ENCODE results near the gene PAPPA2. TPM values are rescaled to one million over a fixed set of nuclear protein-coding genes. Genes with fewer than 3 reads are reported as not detected.

Gene PAPPA2
- total RNA-seq, 4 donors from 2014 or later, result 0.55 to 3.3 (median 2.2) TPM; not detected in 1

DNA sequence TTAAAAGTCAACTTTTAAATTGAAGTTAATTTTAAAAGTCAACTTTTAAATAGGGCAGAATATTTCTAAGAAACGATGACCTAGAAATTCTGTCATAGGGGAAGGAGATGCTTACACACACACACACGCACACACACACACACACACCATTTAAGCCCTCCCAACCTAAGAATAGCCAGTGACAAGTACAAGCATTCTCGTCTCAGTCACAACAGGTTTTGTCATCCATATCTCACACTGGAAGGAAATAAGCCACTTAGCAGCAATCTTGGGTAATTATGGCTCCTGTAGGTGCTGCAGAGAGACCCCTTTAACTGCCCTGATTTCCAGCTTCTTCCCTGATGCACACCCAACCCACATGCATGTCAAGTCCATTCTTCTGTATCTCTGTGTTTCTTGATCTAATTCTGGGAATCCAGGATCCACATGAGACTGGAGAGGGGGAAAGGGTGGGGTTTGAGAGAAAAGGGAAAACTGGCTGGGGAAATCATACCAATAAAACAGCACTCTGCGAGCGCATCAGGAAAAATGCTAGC is 338.1 kb downstream of the PAPPA2 start:
- H3K27me3 ChIP-seq, result no peaks in the 10 kb centered on the region
- intact Hi-C loops (cut with DNase I; ENCODE audit: low total_unique reads), result loop anchor here (5.0 kb wide), 1 partner anchor 466 kb away; no protein-coding TSS in a partner anchor
- no peaks in the 10 kb centered on the region for H3K9me3 ChIP-seq
- in situ Hi-C loops (cut with MboI; ENCODE audit: low pct_ligation_motif_present in 1 of 4, low pct_unique_long_range_greater_than_20kb in 1 of 4, low sequenced_read_pairs in 3 of 4), result no loop called here
- no peak overlapping the region for H3K4me3 ChIP-seq
- TF ChIP-seq POLR2A (IDR thresholded peaks at IDR 0.05) (no peak), POLR2AphosphoS5 (IDR thresholded peaks at IDR 0.05) (no peak), EP300 (IDR thresholded peaks at IDR 0.05; ENCODE audit: low read depth) (no peak)
- TF ChIP-seq, protein P1, sequence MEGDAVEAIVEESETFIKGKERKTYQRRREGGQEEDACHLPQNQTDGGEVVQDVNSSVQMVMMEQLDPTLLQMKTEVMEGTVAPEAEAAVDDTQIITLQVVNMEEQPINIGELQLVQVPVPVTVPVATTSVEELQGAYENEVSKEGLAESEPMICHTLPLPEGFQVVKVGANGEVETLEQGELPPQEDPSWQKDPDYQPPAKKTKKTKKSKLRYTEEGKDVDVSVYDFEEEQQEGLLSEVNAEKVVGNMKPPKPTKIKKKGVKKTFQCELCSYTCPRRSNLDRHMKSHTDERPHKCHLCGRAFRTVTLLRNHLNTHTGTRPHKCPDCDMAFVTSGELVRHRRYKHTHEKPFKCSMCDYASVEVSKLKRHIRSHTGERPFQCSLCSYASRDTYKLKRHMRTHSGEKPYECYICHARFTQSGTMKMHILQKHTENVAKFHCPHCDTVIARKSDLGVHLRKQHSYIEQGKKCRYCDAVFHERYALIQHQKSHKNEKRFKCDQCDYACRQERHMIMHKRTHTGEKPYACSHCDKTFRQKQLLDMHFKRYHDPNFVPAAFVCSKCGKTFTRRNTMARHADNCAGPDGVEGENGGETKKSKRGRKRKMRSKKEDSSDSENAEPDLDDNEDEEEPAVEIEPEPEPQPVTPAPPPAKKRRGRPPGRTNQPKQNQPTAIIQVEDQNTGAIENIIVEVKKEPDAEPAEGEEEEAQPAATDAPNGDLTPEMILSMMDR (IDR thresholded peaks at IDR 0.05), result no peak
- H3K36me3 ChIP-seq, result no peaks in the 10 kb centered on the region
- H3K4me1 ChIP-seq, result no peaks in the 10 kb centered on the region
- WGBS, 2 donors (ENCODE audit: low coverage in 1 of 2), result 60 to 61% methylated on average over 3 to 5 of the region's 5 CpGs
- H3K27ac ChIP-seq, result no peak overlapping the region
- no peak for DNase-seq

DNA sequence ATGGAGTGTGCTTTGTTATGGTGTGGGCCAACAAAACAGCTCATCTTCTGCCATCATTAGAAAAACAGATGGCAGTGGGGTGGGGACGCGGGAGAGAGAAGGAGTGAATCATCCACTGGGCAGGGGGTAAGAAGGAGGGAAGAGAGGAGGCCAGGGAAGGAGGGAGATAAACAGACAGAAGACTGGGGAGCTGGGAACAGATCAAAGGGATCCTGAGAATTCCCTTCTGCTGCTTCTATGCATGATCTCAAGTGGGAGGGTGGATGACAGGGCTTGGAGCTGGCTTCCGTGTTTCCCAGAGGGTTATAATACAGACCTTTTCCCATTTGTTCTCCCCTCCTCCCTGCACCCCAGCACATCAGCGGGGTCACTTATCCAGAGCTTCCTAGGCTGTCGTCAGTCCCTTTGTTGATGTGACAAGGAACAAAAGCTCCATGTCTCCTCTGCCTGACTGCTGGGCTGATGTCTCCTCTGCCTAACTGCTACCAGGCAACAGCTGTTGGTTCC is 338.6 kb downstream of the PAPPA2 start:
- H3K4me1 ChIP-seq, result no peaks in the 10 kb centered on the region
- in situ Hi-C loops (cut with MboI; ENCODE audit: low pct_ligation_motif_present in 1 of 4, low pct_unique_long_range_greater_than_20kb in 1 of 4, low sequenced_read_pairs in 3 of 4) (no loop called here), intact Hi-C loops (cut with DNase I; ENCODE audit: low total_unique reads) (loop anchor here (5.0 kb wide), 1 partner anchor 466 kb away; no protein-coding TSS in a partner anchor)
- no peaks in the 10 kb centered on the region for H3K36me3 ChIP-seq
- no peak for DNase-seq
- no peak for TF ChIP-seq POLR2A (IDR thresholded peaks at IDR 0.05)
- TF ChIP-seq EP300 (IDR thresholded peaks at IDR 0.05; ENCODE audit: low read depth), result no peak
- TF ChIP-seq POLR2AphosphoS5 (IDR thresholded peaks at IDR 0.05), result no peak
- TF ChIP-seq, protein P1 (IDR thresholded peaks at IDR 0.05), result no peak
- no peaks in the 10 kb centered on the region for H3K27me3 ChIP-seq
- H3K4me3 ChIP-seq, result no peak overlapping the region
- 14 to 38% methylated on average over 2 to 5 of the region's 5 CpGs for WGBS, 2 donors (ENCODE audit: low coverage in 1 of 2)
- no peak overlapping the region for H3K27ac ChIP-seq
- H3K9me3 ChIP-seq, result no peaks in the 10 kb centered on the region

DNA sequence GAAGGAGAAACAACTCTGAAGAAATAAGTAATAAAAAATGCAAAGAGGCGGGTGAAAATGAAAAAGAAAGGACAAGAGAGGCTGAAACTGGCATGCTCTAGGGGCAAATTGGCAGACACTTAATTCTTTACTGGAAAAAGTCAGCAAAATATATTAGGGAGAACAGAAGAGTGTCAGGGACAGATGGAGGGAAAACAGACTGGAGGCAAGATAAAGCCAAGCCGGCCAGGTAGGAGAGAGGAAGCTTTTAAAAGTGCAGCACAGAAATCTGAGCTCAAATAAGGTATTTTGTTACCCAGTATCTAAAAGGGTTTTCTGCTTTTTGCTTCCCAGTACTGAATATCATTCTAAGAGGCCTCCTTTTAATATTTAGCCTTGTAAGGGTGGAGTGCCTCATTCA is 339.3 kb downstream of the PAPPA2 start:
- Histone ChIP-seq H3K36me3 (no peaks in the 10 kb centered on the region), H3K4me1 (no peaks in the 10 kb centered on the region), H3K4me3 (no peak overlapping the region), H3K27me3 (no peaks in the 10 kb centered on the region), H3K9me3 (no peaks in the 10 kb centered on the region), H3K27ac (no peak overlapping the region)
- in situ Hi-C loops (cut with MboI; ENCODE audit: low pct_ligation_motif_present in 1 of 4, low pct_unique_long_range_greater_than_20kb in 1 of 4, low sequenced_read_pairs in 3 of 4), result no loop called here
- TF ChIP-seq, protein P1 (IDR thresholded peaks at IDR 0.05), result no peak
- no peak for TF ChIP-seq EP300 (IDR thresholded peaks at IDR 0.05; ENCODE audit: low read depth)
- no peak for TF ChIP-seq POLR2A (IDR thresholded peaks at IDR 0.05)
- no peak for TF ChIP-seq POLR2AphosphoS5 (IDR thresholded peaks at IDR 0.05)
- intact Hi-C loops (cut with DNase I; ENCODE audit: low total_unique reads), result loop anchor here (5.0 kb wide), 1 partner anchor 465 kb away; no protein-coding TSS in a partner anchor
- 72 to 73% methylated on average over 2 of the region's 2 CpGs for WGBS, 2 donors (ENCODE audit: low coverage in 1 of 2)
- no peak for DNase-seq

DNA sequence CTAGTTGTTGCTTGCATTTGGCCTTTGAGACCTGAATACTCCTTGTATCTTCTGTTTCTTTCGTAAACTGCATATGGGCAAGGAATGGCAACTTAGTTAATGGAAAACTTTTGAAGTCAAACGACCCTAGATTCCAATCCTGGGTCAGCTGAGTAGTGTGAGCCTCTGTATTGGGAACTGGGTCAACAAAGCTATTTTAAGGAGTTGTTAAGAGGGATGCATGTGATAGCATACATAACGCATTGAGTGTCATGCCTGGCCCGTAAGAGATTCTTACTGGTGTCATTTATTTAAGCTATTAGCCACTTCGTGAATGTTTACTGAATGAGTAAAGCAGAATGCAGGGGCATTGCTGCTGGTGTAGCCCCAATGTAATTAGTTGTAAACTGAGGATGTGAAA is 340.1 kb downstream of the PAPPA2 start:
- Histone ChIP-seq H3K27me3 (no peaks in the 10 kb centered on the region), H3K4me3 (no peak overlapping the region), H3K9me3 (no peaks in the 10 kb centered on the region), H3K27ac (no peak overlapping the region), H3K36me3 (no peaks in the 10 kb centered on the region), H3K4me1 (no peaks in the 10 kb centered on the region)
- intact Hi-C loops (cut with DNase I; ENCODE audit: low total_unique reads), result loop anchor here (5.0 kb wide), 1 partner anchor 464 kb away; no protein-coding TSS in a partner anchor
- no peak for TF ChIP-seq POLR2AphosphoS5 (IDR thresholded peaks at IDR 0.05)
- TF ChIP-seq POLR2A (IDR thresholded peaks at IDR 0.05), result no peak
- TF ChIP-seq, protein P1 (IDR thresholded peaks at IDR 0.05), result no peak
- TF ChIP-seq EP300 (IDR thresholded peaks at IDR 0.05; ENCODE audit: low read depth), result no peak
- no peak for DNase-seq
- 60 to 83% methylated on average over 2 to 5 of the region's 5 CpGs for WGBS, 2 donors (ENCODE audit: low coverage in 1 of 2)
- in situ Hi-C loops (cut with MboI; ENCODE audit: low pct_ligation_motif_present in 1 of 4, low pct_unique_long_range_greater_than_20kb in 1 of 4, low sequenced_read_pairs in 3 of 4), result no loop called here

All from transverse colon (tissue), 4 donors.